Endometrial microvascular endothelial cells (primary cell): ENCODE results near the gene BEX5. TPM values are rescaled to one million over a fixed set of nuclear protein-coding genes. Genes with fewer than 3 reads are reported as not detected.

ENCODE experiments used
- total RNA-seq: library from RNA; depleted of rRNA; stranded (reverse); fragments of >200 nt; gene quantifications from one replicate; pipeline ENCODE4 v1.2.3, GENCODE V29; 2015; ENCODE audit errors: inconsistent ontology term

The BEX5 gene
- total RNA-seq, 1 donor from 2014 or later: 0.74 TPM

Other genes with a start within 250 kb of the BEX5 start
- 2.0 TPM for gene ZMAT1, start 223.9 kb downstream of the BEX5 start, total RNA-seq
- not detected for gene TCEAL2, start 30.3 kb downstream of the BEX5 start, total RNA-seq
- not detected for gene TCEAL6, start 13.5 kb downstream of the BEX5 start, total RNA-seq
- gene TCP11X1, start 59.3 kb upstream of the BEX5 start, total RNA-seq: not detected
- gene NXF2, start 91.2 kb upstream of the BEX5 start, total RNA-seq: not detected